Measurements from ENCODE around the gene EEFSEC. TPM values are rescaled to one million over a fixed set of nuclear protein-coding genes. Genes with fewer than 3 reads are reported as not detected.

The EEFSEC gene
- polyA plus RNA-seq, 1 donor (not counting 4 experiments of a cell fraction or from before 2014, with no cell fraction given), result 8.7 TPM

DNA sequence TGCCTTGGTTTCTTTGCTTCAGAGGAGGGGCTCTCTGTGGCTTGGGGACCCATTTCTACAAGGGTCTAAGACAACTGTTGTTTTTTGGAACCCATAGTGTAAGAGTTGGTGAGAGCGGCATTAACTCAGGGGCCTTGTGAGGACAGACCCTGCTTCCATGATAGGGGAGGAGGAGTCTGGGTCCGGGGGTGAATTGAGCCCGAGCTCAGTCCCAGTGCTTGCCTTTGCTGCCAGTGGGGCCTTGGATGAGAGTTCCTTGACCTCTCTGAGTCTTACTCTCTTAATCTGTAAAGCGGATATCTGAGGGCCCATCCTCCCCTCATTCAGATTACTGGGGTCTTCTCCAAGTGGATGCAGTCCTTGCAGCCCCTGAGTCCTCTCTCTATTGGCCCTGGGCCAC is 74.2 kb downstream of the EEFSEC start:
- no peak for DNase-seq (ENCODE audit: low read depth, low spot score)
- Histone ChIP-seq H2AFZ (ENCODE audit: control insufficient read depth, low read length) (no peak overlapping the region), H4K20me1 (ENCODE audit: control insufficient read depth, extremely low read depth, insufficient read depth, low read length) (peaks cover 4% of the 10 kb centered on the region), H3K36me3 (ENCODE audit: control insufficient read depth in 2 of 2, extremely low read depth in 1 of 2, insufficient read depth in 2 of 2, low read length in 2 of 2) (no peaks in the 10 kb centered on the region), H3K4me2 (ENCODE audit: control insufficient read depth, extremely low read depth, insufficient read depth, low read depth, low read length) (no peak overlapping the region), H3K27ac (ENCODE audit: control insufficient read depth, insufficient read depth, low read length) (no peak overlapping the region), H3K9me3 (ENCODE audit: control insufficient read depth, low read depth, low read length) (peaks cover 7% of the 10 kb centered on the region), H3K27me3 (ENCODE audit: control insufficient read depth, extremely low read depth, insufficient read depth, low read length) (no peaks in the 10 kb centered on the region), H3K4me1 (ENCODE audit: control insufficient read depth, extremely low read depth, insufficient read depth, low read length) (no peaks in the 10 kb centered on the region), H3K9me1 (ENCODE audit: control insufficient read depth, extremely low read depth, insufficient read depth, low read length) (no peaks in the 10 kb centered on the region), H3K79me2 (ENCODE audit: control insufficient read depth, insufficient read depth, low read length) (no peaks in the 10 kb centered on the region), H3K4me3 (ENCODE audit: control insufficient read depth in 2 of 3, extremely low read depth in 1 of 3, insufficient read depth in 2 of 3, low read depth in 1 of 3, low read length in 3 of 3) (no peak overlapping the region), H3K9ac (ENCODE audit: control insufficient read depth, extremely low read depth, insufficient read depth, low read length) (no peak overlapping the region)
- dilution Hi-C loops (cut with MboI; ENCODE audit: extremely low pct_ligation_motif_present, low sequenced_read_pairs), result no loop called here
- no peak for TF ChIP-seq CTCF (optimal IDR thresholded peaks at IDR 0.05 in 1 of 3, IDR thresholded peaks at IDR 0.05 in 1 of 3, conservative IDR thresholded peaks at IDR 0.05 in 1 of 3; ENCODE audit: extremely low read depth in 1 of 3, insufficient read depth in 2 of 3, low read length in 3 of 3)
- no peak for TF ChIP-seq EZH2 (IDR thresholded peaks at IDR 0.05; ENCODE audit: low read length)
- FAIRE-seq, result no peak

- no peaks in the 10 kb centered on the region for H3K79me2 ChIP-seq (ENCODE audit: control insufficient read depth, insufficient read depth, low read length)
- no peak overlapping the region for H3K9ac ChIP-seq (ENCODE audit: control insufficient read depth, extremely low read depth, insufficient read depth, low read length)
- H3K9me1 ChIP-seq (ENCODE audit: control insufficient read depth, extremely low read depth, insufficient read depth, low read length), result no peaks in the 10 kb centered on the region
- no peak overlapping the region for H3K27ac ChIP-seq (ENCODE audit: control insufficient read depth, insufficient read depth, low read length)
- H3K4me2 ChIP-seq (ENCODE audit: control insufficient read depth, extremely low read depth, insufficient read depth, low read depth, low read length), result no peak overlapping the region
- dilution Hi-C loops (cut with MboI; ENCODE audit: extremely low pct_ligation_motif_present, low sequenced_read_pairs), result no loop called here
- no peaks in the 10 kb centered on the region for H3K36me3 ChIP-seq (ENCODE audit: control insufficient read depth in 2 of 2, extremely low read depth in 1 of 2, insufficient read depth in 2 of 2, low read length in 2 of 2)
- H4K20me1 ChIP-seq (ENCODE audit: control insufficient read depth, extremely low read depth, insufficient read depth, low read length), result peaks cover 4% of the 10 kb centered on the region
- no peak for FAIRE-seq
- DNase-seq (ENCODE audit: low read depth, low spot score), result no peak
- no peak overlapping the region for H3K4me3 ChIP-seq (ENCODE audit: control insufficient read depth in 2 of 3, extremely low read depth in 1 of 3, insufficient read depth in 2 of 3, low read depth in 1 of 3, low read length in 3 of 3)
- no peaks in the 10 kb centered on the region for H3K27me3 ChIP-seq (ENCODE audit: control insufficient read depth, extremely low read depth, insufficient read depth, low read length)
- peaks cover 2% of the 10 kb centered on the region for H3K9me3 ChIP-seq (ENCODE audit: control insufficient read depth, low read depth, low read length)
- TF ChIP-seq EZH2 (IDR thresholded peaks at IDR 0.05; ENCODE audit: low read length) (no peak), CTCF (optimal IDR thresholded peaks at IDR 0.05 in 1 of 3, IDR thresholded peaks at IDR 0.05 in 1 of 3, conservative IDR thresholded peaks at IDR 0.05 in 1 of 3; ENCODE audit: extremely low read depth in 1 of 3, insufficient read depth in 2 of 3, low read length in 3 of 3) (no peak)
- no peaks in the 10 kb centered on the region for H3K4me1 ChIP-seq (ENCODE audit: control insufficient read depth, extremely low read depth, insufficient read depth, low read length)
- no peak overlapping the region for H2AFZ ChIP-seq (ENCODE audit: control insufficient read depth, low read length)
These were observed 75.2 kb downstream of the EEFSEC start for GRCh38 chr3:128228366-128228910.
